Hematopoietic multipotent progenitor cell treated with erythropoietin and hydrocortisone succinate and interleukin-3 and kit ligand, for 17 days (in vitro differentiated cells): ENCODE data around the gene NCL.
"Not testable (repeated sequence)": the region's sequence is repeated elsewhere in the genome, so short reads cannot be mapped to it uniquely, and the experiment has no call there.

Experiments used
- DNase-seq: peaks from one replicate; pipeline ENCODE4 v3.0.0-alpha.2; 2015; ENCODE audit warnings: low spot score

Gene NCL

GRCh38 chr2:231430437-231430836 lies 33.8 kb downstream of the NCL start:
- DNase-seq: not testable (repeated sequence)

- no peak for DNase-seq
Measured at GRCh38 chr2:231429901-231430300, 34.4 kb downstream of the NCL start.

GRCh38 chr2:231429152-231429551 lies 35.1 kb downstream of the NCL start:
- DNase-seq: no peak

GRCh38 chr2:231427116-231427515 lies 37.2 kb downstream of the NCL start:
- DNase-seq: no peak

GRCh38 chr2:231425811-231426703 lies 38.2 kb downstream of the NCL start:
- DNase-seq: no peak

GRCh38 chr2:231425291-231425810 lies 38.9 kb downstream of the NCL start:
- DNase-seq: no peak

- no peak for DNase-seq
Measured at GRCh38 chr2:231423176-231423575, 41.1 kb downstream of the NCL start.

- DNase-seq: no peak
Measured at GRCh38 chr2:231422056-231422455, 42.2 kb downstream of the NCL start.

- DNase-seq: no peak
Measured at GRCh38 chr2:231421051-231421580, 43.2 kb downstream of the NCL start.

GRCh38 chr2:231418820-231419640 lies 45.3 kb downstream of the NCL start:
- no peak for DNase-seq

- DNase-seq: no peak
Measured at GRCh38 chr2:231415029-231415428, 49.3 kb downstream of the NCL start.

GRCh38 chr2:231413921-231414476 lies 50.3 kb downstream of the NCL start:
- no peak for DNase-seq

- no peak for DNase-seq
Measured at GRCh38 chr2:231413456-231413855, 50.8 kb downstream of the NCL start.

GRCh38 chr2:231412618-231412963 lies 51.7 kb downstream of the NCL start:
- no peak for DNase-seq

- peak; percentile 31 for DNase-seq
Measured at GRCh38 chr2:231411831-231412617, 52.3 kb downstream of the NCL start.

- no peak for DNase-seq
Measured at GRCh38 chr2:231411237-231411636, 53.0 kb downstream of the NCL start.

GRCh38 chr2:231410293-231411004 lies 53.8 kb downstream of the NCL start:
- no peak for DNase-seq

GRCh38 chr2:231409776-231410175 lies 54.5 kb downstream of the NCL start:
- DNase-seq: no peak

- not testable (repeated sequence) for DNase-seq
Measured at GRCh38 chr2:231408304-231408703, 56.0 kb downstream of the NCL start.

- not testable (repeated sequence) for DNase-seq
Measured at GRCh38 chr2:231407686-231408085, 56.6 kb downstream of the NCL start.
